AG04450 (cell line): ENCODE results near the gene MAGEA4. TPM values are rescaled to one million over a fixed set of nuclear protein-coding genes. Genes with fewer than 3 reads are reported as not detected.
"Not testable (repeated sequence)": the region's sequence is repeated elsewhere in the genome, so short reads cannot be mapped to it uniquely, and the experiment has no call there.

Source experiments
- CTCF ChIA-PET: fragments of 300-600, 350-600 bp; formaldehyde crosslinking; extraction: SDS; loops from one replicate; lab custom pipeline; 2022; ENCODE audit warnings: antibody characterized with exemption, inconsistent platforms; lab: Charles Lee
- POLR2A ChIA-PET: fragments of 350-600 bp; formaldehyde crosslinking; extraction: SDS; loops from one replicate; lab custom pipeline; 2021; ENCODE audit warnings: antibody characterized with exemption, inconsistent platforms; lab: Yijun Ruan, JAX
- DNase-seq: peaks from one replicate; pipeline ENCODE4 v3.0.0-alpha.2; 2011; ENCODE audit warnings: low read depth, low spot score
- H3K27ac ChIP-seq: one replicate; pipeline ENCODE4 v1.5.1; 2012; ENCODE audit warnings: low read depth, low read length, control low read depth
- H3K27me3 ChIP-seq: one replicate; pipeline ENCODE4 v1.6.0; 2012; ENCODE audit warnings: low read length; ENCODE audit not compliant: control insufficient read depth, insufficient read depth
- H3K4me3 ChIP-seq: 2 replicates; pipeline ENCODE4 v1.5.1; 2011; ENCODE audit warnings: mild to moderate bottlenecking, low read depth, low read length, control low read depth
- H3K9me3 ChIP-seq: 2 replicates; pipeline ENCODE4 v1.5.1; 2012; ENCODE audit warnings: low read length; ENCODE audit not compliant: control insufficient read depth, insufficient read depth
- CTCF ChIP-seq: IDR thresholded peaks from 2 replicates; pipeline ENCODE4 v1.5.1; 2011; ENCODE audit warnings: low read depth, low read length, control low read depth, inconsistent platforms
- polyA plus RNA-seq: library from polyadenylated mRNA; depleted of rRNA; stranded (reverse); fragments of >200 nt; gene quantifications from 2 replicates; pipeline ENCODE4 v1.2.3, GENCODE V29; 2011

Gene MAGEA4
- polyA plus RNA-seq, 1 experiment: not detected

GRCh38 chrX:151912221-151912620 lies 468 bp upstream of the MAGEA4 start:
- Histone ChIP-seq H3K9me3 (no peaks in the 10 kb centered on the region), H3K4me3 (no peak overlapping the region), H3K27ac (no peak overlapping the region), H3K27me3 (no peaks in the 10 kb centered on the region)
- POLR2A ChIA-PET: no interaction called here
- TF ChIP-seq CTCF: no peak
- CTCF ChIA-PET: no interaction called here
- no peak for DNase-seq

GRCh38 chrX:151918736-151919135 lies 6.0 kb downstream of the MAGEA4 start:
- H3K9me3 ChIP-seq, H3K27ac ChIP-seq, POLR2A ChIA-PET, H3K4me3 ChIP-seq, DNase-seq, CTCF ChIA-PET, H3K27me3 ChIP-seq: not testable (repeated sequence)

GRCh38 chrX:151919610-151920009 lies 6.9 kb downstream of the MAGEA4 start:
- no peaks in the 10 kb centered on the region for H3K27me3 ChIP-seq
- H3K27ac ChIP-seq: no peak overlapping the region
- no peak overlapping the region for H3K4me3 ChIP-seq
- peaks cover 4% of the 10 kb centered on the region; the same call in 1 of the 2 replicates for H3K9me3 ChIP-seq
- DNase-seq: no peak
- POLR2A ChIA-PET: no interaction called here
- CTCF ChIA-PET: no interaction called here
- TF ChIP-seq CTCF: no peak

GRCh38 chrX:151920101-151920500 lies 7.4 kb downstream of the MAGEA4 start:
- Histone ChIP-seq H3K4me3 (no peak overlapping the region), H3K27ac (no peak overlapping the region), H3K27me3 (no peaks in the 10 kb centered on the region), H3K9me3 (peaks cover 4% of the 10 kb centered on the region; the same call in 1 of the 2 replicates)
- no peak for DNase-seq
- POLR2A ChIA-PET: no interaction called here
- CTCF ChIA-PET: no interaction called here
- TF ChIP-seq CTCF: no peak

GRCh38 chrX:151920530-151920929 lies 7.8 kb downstream of the MAGEA4 start:
- POLR2A ChIA-PET: no interaction called here
- no peak overlapping the region for H3K27ac ChIP-seq
- no peak for DNase-seq
- no peak for TF ChIP-seq CTCF
- no peaks in the 10 kb centered on the region for H3K27me3 ChIP-seq
- H3K9me3 ChIP-seq: peaks cover 4% of the 10 kb centered on the region; the same call in 1 of the 2 replicates
- CTCF ChIA-PET: no interaction called here
- H3K4me3 ChIP-seq: no peak overlapping the region

GRCh38 chrX:151921292-151921691 lies 8.6 kb downstream of the MAGEA4 start:
- CTCF ChIA-PET: no interaction called here
- H3K27me3 ChIP-seq: no peaks in the 10 kb centered on the region
- no peak overlapping the region for H3K4me3 ChIP-seq
- H3K27ac ChIP-seq: no peak overlapping the region
- TF ChIP-seq CTCF: no peak
- DNase-seq: no peak
- POLR2A ChIA-PET: no interaction called here
- H3K9me3 ChIP-seq: peaks cover 4% of the 10 kb centered on the region; the same call in 1 of the 2 replicates
